GM19372 (cell line): ENCODE data around the gene TMEM132C.

ENCODE experiments used
- ATAC-seq: cut with Tn5 transposase; IDR thresholded peaks from one replicate; pipeline ENCODE4 v1.9.1; 2021; ENCODE audit warnings: mild to moderate bottlenecking, low read depth, moderate library complexity; ENCODE audit not compliant: unreplicated experiment

Gene TMEM132C

GRCh38 chr12:128337431-128338170, 70.6 kb downstream of the TMEM132C start:
- no peak for ATAC-seq

DNA sequence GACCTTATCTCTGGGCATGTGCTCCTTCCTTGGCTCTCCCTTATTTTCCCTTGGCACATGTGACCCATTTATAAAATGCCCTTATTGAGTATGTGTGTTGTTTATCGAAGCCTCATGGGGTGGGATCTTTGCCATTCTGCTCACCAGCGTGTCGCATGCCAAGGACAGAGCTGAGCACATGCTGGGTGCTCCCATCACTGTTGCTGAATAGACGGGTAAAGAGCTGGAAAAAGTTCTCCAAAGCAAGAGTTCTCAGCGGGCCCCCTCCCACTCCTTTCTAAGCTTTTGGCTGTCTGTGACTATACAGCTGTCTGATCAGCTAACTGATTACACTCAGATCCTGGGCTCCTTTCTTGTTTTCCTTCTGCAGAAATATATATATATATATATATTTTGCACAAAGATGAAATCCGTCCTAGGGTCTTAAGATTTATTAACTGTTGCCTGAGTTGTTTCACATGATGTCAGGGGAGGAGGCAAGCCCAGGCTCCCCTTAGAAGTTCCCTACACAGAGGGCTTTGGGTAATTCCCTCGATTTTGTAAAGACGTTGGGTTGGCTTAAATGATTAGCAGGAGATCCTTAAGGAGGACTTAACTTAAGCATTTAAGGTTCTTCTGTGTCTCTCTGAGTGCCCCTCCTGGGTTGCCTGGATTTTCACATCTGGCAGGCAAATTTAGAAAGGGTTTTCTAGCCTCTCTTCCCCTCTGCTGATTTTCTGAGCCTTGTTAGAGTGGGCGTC, 71.6 kb downstream of the TMEM132C start:
- ATAC-seq, result no peak

DNA sequence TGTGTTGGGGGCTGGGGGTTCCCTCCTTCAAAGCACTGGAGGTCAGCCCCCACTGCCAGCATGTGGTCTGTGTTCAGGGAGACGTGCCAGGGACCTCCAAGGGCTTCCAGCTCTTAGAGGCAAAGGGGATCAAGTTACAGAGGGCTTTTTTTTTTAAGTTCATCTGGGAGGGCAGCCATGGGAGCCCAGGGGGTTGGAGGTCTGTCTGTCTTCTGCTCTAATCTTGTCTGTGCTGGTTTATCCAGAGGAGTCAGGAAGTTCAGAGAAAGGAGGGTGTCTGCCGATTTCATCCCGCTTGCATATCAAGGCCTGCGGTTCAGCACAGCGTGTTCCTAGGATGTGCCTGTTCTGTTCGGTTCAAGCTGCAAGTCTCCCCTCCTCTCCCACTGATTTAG, 72.2 kb downstream of the TMEM132C start:
- no peak for ATAC-seq

- no peak for ATAC-seq
Observed at GRCh38 chr12:128339631-128340030, 72.7 kb downstream of the TMEM132C start.

DNA sequence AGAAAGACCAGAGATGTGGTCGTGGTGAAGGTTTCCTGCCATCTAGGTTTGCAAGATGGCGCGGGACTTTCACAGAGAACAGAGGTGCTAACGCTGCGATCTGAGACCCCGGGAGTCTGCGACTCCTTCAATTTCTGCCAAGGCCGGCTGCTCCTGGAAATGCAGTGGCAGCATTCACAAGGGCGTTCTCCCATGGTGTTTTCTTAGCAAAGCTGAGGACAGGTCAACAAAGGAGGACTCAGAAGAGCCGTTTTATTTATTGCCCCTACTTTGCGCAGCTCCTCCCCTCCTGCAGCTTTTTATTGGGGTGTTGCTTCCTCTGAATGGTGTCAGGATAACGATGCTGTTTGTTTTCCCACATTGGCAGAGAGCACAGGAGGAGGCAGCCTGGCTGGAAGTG, 86.3 kb downstream of the TMEM132C start:
- no peak for ATAC-seq

- no peak for ATAC-seq
Observed at GRCh38 chr12:128356547-128356946, 89.6 kb downstream of the TMEM132C start.

DNA sequence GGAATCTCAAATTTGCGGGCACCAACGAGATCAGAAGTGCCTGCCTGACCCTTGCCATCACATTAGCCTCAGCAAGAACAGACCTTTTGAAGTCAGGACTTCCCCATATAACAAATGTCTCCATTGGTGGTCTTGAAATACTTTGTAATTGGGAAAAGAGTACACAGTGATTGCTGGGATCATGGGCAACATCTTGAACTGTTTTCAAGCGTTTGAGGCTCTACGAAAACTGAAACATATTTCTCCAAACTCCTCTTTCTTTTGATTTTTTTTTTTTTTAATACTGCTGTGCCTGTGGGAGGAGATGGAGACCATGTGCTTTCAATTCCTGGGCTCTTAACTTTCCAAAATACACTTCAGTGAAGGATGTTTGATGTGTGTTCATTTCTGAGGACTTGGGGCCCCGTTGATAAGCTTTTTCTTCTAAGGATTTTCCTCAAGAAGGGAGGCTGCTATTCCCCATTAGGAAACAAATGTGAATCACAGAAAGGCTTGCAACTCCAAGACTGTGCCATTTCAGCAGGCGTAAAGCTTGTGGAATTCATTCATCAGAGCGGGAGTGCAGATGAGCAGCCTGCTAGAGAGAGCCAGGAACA, 94.5 kb downstream of the TMEM132C start:
- ATAC-seq, result no peak

DNA sequence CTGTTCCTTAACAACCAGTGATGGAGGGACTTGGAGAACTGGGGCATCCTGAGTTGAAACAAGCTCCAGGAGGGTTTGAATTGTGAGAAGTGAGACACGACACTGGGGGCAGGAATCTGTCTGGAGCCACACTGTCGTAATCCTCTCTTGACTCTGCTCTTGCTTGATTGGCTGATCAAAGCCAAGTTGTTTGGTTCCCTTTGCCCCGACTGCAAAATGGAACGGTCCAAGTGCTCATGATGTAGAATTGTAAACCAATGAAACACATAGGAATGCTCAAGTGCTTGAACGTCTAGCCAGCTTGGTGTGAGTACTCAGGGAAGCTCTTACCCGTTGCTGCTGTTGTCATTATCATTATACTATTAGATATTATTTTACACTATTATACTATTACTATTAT, 98.1 kb downstream of the TMEM132C start:
- ATAC-seq, result no peak

- ATAC-seq, result no peak
Observed at GRCh38 chr12:128365651-128366231, 98.8 kb downstream of the TMEM132C start.

- no peak for ATAC-seq
Observed at GRCh38 chr12:128367961-128368360, 101.0 kb downstream of the TMEM132C start.

DNA sequence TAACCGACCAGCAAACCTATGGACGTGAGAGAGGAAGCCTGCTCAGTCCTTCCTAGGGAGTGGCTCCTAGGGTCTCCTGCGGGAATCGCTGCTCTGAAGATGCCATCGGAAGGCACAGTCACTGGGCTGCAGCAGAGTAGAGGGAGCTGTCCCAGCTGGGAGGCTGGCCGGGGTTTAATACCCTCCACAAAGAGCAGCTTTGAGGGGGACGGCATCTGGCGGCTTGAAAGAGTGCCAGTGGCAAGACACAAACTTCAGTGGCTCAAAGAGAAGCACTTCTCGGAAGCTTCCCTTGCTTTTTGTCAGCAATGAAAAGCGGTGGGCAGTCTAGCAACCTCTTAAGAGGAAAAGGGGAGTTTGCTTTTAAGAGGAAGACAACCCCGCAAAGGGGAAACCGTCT, 114.6 kb downstream of the TMEM132C start:
- no peak for ATAC-seq

GRCh38 chr12:128381946-128382345, 115.0 kb downstream of the TMEM132C start:
- ATAC-seq, result no peak

DNA sequence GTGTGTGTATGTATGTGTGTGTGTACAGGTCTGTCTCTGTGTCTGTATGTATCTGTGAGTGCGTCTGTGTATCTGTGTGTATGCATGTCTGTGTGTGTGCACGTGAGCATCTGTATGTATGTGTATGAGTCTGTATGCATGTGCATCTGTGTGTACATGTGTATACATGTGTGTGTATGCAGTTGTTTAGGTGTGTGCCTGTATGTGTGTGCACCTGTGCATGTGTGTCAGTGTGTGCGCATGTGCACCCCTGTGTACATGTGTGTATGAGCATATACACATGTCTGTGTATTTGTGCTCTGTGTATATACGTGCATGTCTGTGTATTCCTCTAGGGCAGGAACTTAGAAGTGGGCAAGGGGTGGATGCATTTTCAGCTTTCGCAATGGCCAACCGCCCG, 116.0 kb downstream of the TMEM132C start:
- ATAC-seq, result no peak

- no peak for ATAC-seq
Observed at GRCh38 chr12:128383357-128383937, 116.5 kb downstream of the TMEM132C start.

DNA sequence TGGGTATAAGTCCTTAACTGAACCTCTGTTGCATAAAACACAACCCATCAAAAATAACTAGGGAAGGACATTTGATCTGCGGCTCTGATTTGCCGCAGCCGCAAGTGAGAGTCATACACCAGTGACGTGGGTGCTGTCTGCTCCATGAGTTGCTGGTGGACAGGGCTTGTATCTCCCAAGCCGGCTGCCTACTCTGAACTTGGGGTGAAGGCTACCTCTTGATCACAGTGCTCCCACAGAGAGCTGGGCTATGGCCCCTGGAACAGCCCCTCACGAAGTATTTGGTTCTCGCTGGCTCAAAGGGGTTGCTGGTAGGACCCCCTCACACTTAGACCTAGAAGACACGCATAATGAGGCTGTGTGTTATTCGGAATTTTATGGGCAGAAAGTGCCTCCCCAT, 118.8 kb downstream of the TMEM132C start:
- ATAC-seq, result no peak

DNA sequence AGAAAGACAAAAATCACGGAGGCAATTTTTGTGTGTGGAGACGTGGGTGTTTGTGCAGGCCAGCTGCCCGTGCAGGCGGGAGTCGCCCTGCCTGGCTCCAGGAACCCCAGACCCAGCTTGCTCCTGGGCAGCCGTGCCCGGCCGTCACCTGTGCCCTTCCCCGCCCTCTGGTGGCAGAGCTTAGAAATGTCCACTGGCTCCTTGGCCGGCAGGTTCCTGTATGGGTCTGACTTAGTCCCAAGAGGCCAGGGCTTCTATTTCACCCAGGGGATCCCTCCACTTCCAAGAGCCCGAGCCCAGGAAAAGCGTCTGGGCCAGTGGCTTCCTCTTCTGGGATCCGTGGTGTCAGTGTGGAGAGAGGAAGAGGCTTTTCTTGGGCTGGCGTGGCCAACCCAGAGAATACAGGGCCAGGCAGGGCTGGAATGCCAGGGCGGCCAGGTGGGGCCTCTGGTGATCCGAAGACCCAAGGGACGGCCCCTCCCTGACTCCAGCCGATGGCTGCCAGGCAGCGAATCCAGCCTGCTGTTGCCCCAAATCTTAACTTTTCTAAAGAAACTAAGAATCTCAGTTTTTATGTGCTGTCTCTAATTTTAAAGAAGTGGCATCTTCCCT, 120.9 kb downstream of the TMEM132C start:
- ATAC-seq, result no peak

DNA sequence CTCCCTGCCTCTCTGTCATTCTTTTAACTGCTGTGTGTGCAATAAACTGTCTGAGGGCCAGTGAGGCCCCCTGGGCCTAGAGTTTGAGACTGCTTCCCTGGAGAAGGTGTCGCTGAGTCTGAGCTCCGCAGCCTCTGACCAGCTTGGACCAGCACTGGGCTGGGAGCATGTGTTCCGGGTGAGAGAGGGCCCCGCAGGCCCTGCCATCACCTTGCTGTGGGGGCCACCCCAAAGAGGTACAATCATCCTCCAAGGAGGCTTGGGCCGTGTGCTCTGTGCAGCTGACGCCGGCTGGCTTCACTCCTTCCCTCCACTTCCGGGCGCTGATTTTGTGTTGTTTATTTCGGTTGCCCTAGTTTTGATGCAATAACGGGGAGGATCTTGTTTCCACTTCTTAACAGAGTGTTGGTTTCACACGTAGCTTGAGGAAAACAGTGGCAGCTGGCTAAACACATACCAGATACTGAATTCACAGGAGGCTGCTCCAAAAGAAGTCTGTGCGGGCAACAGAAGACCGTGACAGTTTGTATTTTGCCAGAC, 121.6 kb downstream of the TMEM132C start:
- no peak for ATAC-seq

DNA sequence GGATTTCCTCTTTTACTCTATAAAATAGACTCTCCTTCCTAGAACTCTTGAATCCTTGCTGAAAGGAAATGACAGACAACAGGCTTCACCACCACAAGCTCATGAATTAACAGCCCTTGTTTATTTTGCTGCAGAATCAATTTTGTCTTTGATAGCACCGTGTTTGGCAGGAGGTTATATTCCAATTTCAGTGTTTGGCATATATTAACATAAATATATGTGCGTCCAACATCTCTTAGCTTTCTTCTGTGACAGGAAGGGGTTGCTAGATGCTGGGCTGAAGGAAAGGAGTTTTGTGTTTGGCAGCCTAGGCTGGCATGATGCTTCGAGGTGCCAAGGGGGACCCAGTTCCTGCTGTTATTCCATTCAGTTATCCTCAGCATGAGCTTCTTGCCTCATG, 126.4 kb downstream of the TMEM132C start:
- ATAC-seq, result no peak

- ATAC-seq, result no peak
Observed at GRCh38 chr12:128394137-128394536, 127.2 kb downstream of the TMEM132C start.

GRCh38 chr12:128399253-128399652, 132.3 kb downstream of the TMEM132C start:
- no peak for ATAC-seq
